GM23338 (cell line): ENCODE measurements around the gene TLR3. TPM values are rescaled to one million over a fixed set of nuclear protein-coding genes. Genes with fewer than 3 reads are reported as not detected.
"Not testable (repeated sequence)": the region's sequence is repeated elsewhere in the genome, so short reads cannot be mapped to it uniquely, and the experiment has no call there.

Experiments used
- ATAC-seq: fragments of 200-7000 bp; cut with Tn5 transposase; 3 replicates; pipeline ENCODE4 v1.9.1; 2020
- DNase-seq: peaks from one replicate; pipeline ENCODE4 v3.0.0-alpha.2; 2015; ENCODE audit warnings: low spot score
- H2AFZ ChIP-seq: fragments of 200-600 bp; sonication (generic); 2 replicates; pipeline ENCODE4 v1.8.0; 2016; ENCODE audit warnings: antibody characterized with exemption, mild to moderate bottlenecking, moderate library complexity
- H3F3A ChIP-seq: fragments of 200-600 bp; sonication (generic); replicated peaks from 2 replicates; pipeline ENCODE4 v1.8.0; 2017; ENCODE audit warnings: antibody characterized with exemption, mixed run types, low read depth
- H3K27ac ChIP-seq: fragments of 200-600 bp; sonication (generic); 2 replicates; pipeline ENCODE4 v1.6.1; 2016; ENCODE audit warnings: low read depth
- H3K27me3 ChIP-seq: fragments of 200-600 bp; sonication (generic); 2 replicates; pipeline ENCODE4 v1.8.0; 2016; ENCODE audit warnings: mild to moderate bottlenecking, mixed run types, moderate library complexity; ENCODE audit not compliant: insufficient read depth
- H3K36me3 ChIP-seq: fragments of 200-600 bp; sonication (generic); 2 replicates; pipeline ENCODE4 v1.8.0; 2016; ENCODE audit warnings: mild to moderate bottlenecking; ENCODE audit not compliant: insufficient read depth
- H3K4me1 ChIP-seq: fragments of 200-600 bp; sonication (generic); 2 replicates; pipeline ENCODE4 v1.8.0; 2016; ENCODE audit warnings: mild to moderate bottlenecking, moderate library complexity; ENCODE audit not compliant: insufficient read depth
- H3K4me2 ChIP-seq: fragments of 200-600 bp; sonication (generic); 2 replicates; pipeline ENCODE4 v1.7.1; 2017; ENCODE audit warnings: mixed run types
- H3K4me3 ChIP-seq: fragments of 200-600 bp; sonication (generic); 2 replicates; pipeline ENCODE4 v1.6.1; 2016; ENCODE audit warnings: mixed run types
- H3K79me2 ChIP-seq: fragments of 200-600 bp; sonication (generic); replicated peaks from 2 replicates; pipeline ENCODE4 v1.8.0; 2017; ENCODE audit warnings: mild to moderate bottlenecking; ENCODE audit not compliant: insufficient read depth
- H3K9me2 ChIP-seq: fragments of 200-600 bp; sonication (generic); 2 replicates; pipeline ENCODE4 v1.8.0; 2017; ENCODE audit not compliant: insufficient read depth
- H4K20me1 ChIP-seq: fragments of 200-600 bp; sonication (generic); replicated peaks from 2 replicates; pipeline ENCODE4 v1.8.0; 2017; ENCODE audit warnings: mild to moderate bottlenecking; ENCODE audit not compliant: insufficient read depth
- H3K27ac Mint-ChIP-seq: 2 replicates; pipeline ENCODE4 v1.8.0; 2020; ENCODE audit warnings: inconsistent platforms, mild to moderate bottlenecking, moderate library complexity, mixed read lengths
- H3K27me3 Mint-ChIP-seq: 3 replicates; pipeline ENCODE4 v1.8.0; 2022; ENCODE audit warnings: low read depth, mild to moderate bottlenecking, moderate library complexity, mixed read lengths, inconsistent platforms; ENCODE audit not compliant: insufficient read depth, poor library complexity
- H3K36me3 Mint-ChIP-seq: 3 replicates; pipeline ENCODE4 v1.8.0; 2021; ENCODE audit warnings: low read depth, mild to moderate bottlenecking, inconsistent platforms, moderate library complexity, mixed read lengths
- H3K4me1 Mint-ChIP-seq: 3 replicates; pipeline ENCODE4 v1.8.0; 2020; ENCODE audit warnings: mild to moderate bottlenecking, inconsistent platforms, mixed read lengths
- H3K4me3 Mint-ChIP-seq: 3 replicates; pipeline ENCODE4 v1.8.0; 2021; ENCODE audit warnings: moderate library complexity, mild to moderate bottlenecking, inconsistent platforms, mixed read lengths
- H3K9me3 Mint-ChIP-seq: 3 replicates; pipeline ENCODE4 v1.8.0; 2020; ENCODE audit warnings: moderate library complexity, mild to moderate bottlenecking, inconsistent platforms, mixed read lengths
- JUNB ChIP-seq: IDR thresholded peaks from one replicate; pipeline ENCODE4 v1.6.1; 2016; ENCODE audit warnings: antibody characterized with exemption; ENCODE audit not compliant: unreplicated experiment
- STAT1 ChIP-seq: IDR thresholded peaks from one replicate; pipeline ENCODE4 v1.6.1; 2016; ENCODE audit warnings: antibody characterized with exemption; ENCODE audit not compliant: unreplicated experiment
- ZNF331 ChIP-seq: fragments of 250-450 bp; sonication (Bioruptor Pico); IDR thresholded peaks from 2 replicates; pipeline ENCODE4 v1.5.0; 2020; ENCODE audit warnings: low read depth, mild to moderate bottlenecking, moderate library complexity
- polyA plus RNA-seq: library from polyadenylated mRNA; unstranded; fragments of >200 nt; fragmentation: Nextera tagmentation; extraction: Ambion mirVana; gene quantifications from 2 replicates; pipeline ENCODE4 v1.2.1, GENCODE V29; 2016
- total RNA-seq: library from RNA; depleted of rRNA; stranded (reverse); fragments of >200 nt; shearing (Covaris generic); gene quantifications from 2 replicates; pipeline ENCODE4 v1.2.3, GENCODE V29; 2014
- TF ChIP-seq, protein P1 (sequence below): fragments of 250-450 bp; sonication (Bioruptor Pico); IDR thresholded peaks from 2 replicates; pipeline ENCODE4 v1.5.0; 2020; ENCODE audit warnings: mild to moderate bottlenecking, moderate library complexity
- TF ChIP-seq, protein P2 (sequence below): IDR thresholded peaks from 2 replicates; pipeline ENCODE4 v1.6.1; 2016; ENCODE audit warnings: antibody characterized with exemption

The TLR3 gene
- total and polyA plus RNA-seq, 2 experiments from 2014 or later = 0.32 to 0.38 TPM

DNA sequence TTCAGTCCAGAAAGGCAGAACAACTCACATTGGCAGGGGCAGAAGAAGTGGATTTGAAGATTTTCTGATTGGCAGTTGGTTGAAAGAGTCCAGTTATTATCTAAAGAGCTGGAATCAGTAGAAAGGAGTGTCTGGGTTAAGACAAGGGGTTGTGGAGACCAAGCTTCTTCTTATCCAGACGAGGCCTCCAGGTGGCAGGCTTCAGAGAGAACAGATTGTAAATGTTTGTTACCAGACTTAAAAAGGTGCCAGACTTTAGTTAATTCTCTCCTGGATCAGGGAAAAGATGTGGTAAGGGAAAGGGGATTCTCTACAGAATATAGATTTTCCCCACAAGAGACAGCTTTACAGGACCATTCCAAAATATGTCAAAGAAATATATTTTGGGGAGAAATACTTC lies 36.7 kb upstream of the TLR3 start (continued):
- TF ChIP-seq, protein P1, sequence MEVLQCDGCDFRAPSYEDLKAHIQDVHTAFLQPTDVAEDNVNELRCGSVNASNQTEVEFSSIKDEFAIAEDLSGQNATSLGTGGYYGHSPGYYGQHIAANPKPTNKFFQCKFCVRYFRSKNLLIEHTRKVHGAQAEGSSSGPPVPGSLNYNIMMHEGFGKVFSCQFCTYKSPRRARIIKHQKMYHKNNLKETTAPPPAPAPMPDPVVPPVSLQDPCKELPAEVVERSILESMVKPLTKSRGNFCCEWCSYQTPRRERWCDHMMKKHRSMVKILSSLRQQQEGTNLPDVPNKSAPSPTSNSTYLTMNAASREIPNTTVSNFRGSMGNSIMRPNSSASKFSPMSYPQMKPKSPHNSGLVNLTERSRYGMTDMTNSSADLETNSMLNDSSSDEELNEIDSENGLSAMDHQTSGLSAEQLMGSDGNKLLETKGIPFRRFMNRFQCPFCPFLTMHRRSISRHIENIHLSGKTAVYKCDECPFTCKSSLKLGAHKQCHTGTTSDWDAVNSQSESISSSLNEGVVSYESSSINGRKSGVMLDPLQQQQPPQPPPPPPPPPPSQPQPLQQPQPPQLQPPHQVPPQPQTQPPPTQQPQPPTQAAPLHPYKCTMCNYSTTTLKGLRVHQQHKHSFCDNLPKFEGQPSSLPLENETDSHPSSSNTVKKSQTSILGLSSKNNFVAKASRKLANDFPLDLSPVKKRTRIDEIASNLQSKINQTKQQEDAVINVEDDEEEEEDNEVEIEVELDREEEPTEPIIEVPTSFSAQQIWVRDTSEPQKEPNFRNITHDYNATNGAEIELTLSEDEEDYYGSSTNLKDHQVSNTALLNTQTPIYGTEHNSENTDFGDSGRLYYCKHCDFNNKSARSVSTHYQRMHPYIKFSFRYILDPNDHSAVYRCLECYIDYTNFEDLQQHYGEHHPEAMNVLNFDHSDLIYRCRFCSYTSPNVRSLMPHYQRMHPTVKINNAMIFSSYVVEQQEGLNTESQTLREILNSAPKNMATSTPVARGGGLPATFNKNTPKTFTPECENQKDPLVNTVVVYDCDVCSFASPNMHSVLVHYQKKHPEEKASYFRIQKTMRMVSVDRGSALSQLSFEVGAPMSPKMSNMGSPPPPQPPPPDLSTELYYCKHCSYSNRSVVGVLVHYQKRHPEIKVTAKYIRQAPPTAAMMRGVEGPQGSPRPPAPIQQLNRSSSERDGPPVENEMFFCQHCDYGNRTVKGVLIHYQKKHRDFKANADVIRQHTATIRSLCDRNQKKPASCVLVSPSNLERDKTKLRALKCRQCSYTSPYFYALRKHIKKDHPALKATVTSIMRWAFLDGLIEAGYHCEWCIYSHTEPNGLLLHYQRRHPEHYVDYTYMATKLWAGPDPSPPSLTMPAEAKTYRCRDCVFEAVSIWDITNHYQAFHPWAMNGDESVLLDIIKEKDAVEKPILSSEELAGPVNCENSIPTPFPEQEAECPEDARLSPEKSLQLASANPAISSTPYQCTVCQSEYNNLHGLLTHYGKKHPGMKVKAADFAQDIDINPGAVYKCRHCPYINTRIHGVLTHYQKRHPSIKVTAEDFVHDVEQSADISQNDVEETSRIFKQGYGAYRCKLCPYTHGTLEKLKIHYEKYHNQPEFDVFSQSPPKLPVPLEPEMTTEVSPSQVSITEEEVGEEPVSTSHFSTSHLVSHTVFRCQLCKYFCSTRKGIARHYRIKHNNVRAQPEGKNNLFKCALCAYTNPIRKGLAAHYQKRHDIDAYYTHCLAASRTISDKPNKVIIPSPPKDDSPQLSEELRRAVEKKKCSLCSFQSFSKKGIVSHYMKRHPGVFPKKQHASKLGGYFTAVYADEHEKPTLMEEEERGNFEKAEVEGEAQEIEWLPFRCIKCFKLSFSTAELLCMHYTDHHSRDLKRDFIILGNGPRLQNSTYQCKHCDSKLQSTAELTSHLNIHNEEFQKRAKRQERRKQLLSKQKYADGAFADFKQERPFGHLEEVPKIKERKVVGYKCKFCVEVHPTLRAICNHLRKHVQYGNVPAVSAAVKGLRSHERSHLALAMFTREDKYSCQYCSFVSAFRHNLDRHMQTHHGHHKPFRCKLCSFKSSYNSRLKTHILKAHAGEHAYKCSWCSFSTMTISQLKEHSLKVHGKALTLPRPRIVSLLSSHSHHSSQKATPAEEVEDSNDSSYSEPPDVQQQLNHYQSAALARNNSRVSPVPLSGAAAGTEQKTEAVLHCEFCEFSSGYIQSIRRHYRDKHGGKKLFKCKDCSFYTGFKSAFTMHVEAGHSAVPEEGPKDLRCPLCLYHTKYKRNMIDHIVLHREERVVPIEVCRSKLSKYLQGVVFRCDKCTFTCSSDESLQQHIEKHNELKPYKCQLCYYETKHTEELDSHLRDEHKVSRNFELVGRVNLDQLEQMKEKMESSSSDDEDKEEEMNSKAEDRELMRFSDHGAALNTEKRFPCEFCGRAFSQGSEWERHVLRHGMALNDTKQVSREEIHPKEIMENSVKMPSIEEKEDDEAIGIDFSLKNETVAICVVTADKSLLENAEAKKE (CRISPR knock-in tag) = no peak
- TF ChIP-seq JUNB (no peak), ZNF331 (CRISPR knock-in tag) (no peak)
- TF ChIP-seq, protein P2, sequence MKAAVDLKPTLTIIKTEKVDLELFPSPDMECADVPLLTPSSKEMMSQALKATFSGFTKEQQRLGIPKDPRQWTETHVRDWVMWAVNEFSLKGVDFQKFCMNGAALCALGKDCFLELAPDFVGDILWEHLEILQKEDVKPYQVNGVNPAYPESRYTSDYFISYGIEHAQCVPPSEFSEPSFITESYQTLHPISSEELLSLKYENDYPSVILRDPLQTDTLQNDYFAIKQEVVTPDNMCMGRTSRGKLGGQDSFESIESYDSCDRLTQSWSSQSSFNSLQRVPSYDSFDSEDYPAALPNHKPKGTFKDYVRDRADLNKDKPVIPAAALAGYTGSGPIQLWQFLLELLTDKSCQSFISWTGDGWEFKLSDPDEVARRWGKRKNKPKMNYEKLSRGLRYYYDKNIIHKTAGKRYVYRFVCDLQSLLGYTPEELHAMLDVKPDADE = no peak

DNA sequence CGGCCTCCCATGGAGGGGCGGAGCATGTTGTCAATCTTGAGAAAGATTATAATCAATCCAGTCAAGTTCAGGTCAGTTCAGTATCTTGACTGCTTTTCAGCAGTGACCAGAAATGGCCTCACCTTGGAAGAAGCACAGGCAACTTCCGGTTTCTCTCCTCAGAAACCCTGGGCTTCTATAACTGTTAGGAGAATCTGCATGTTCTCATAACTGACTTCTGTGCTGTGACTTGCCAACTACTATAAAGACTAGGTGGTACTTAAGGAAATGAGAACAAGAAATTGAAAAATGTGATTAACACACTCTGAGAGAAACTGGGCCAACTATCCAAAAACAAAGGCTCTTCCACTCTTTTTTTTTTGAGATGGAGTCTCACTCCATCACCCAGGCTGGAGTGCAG lies 35.9 kb upstream of the TLR3 start:
- Histone ChIP-seq H2AFZ (no peak overlapping the region), H3K4me3 (no peak overlapping the region), H3K4me1 (peaks cover 34% of the 10 kb centered on the region), H3K27ac (no peak overlapping the region), H4K20me1 (no peaks in the 10 kb centered on the region), H3K4me2 (no peak overlapping the region), H3F3A (no peaks in the 10 kb centered on the region), H3K27me3 (no peaks in the 10 kb centered on the region), H3K79me2 (no peaks in the 10 kb centered on the region), H3K9me2 (no peaks in the 10 kb centered on the region; the same call in 1 of the 2 replicates), H3K36me3 (no peaks in the 10 kb centered on the region; the same call in 1 of the 2 replicates)
- Mint-ChIP-seq H3K36me3 (peaks cover 57% of the 10 kb centered on the region), H3K9me3 (peaks cover 61% of the 10 kb centered on the region), H3K4me1 (peaks cover 46% of the 10 kb centered on the region), H3K27ac (no peak overlapping the region), H3K4me3 (no peak overlapping the region), H3K27me3 (peaks cover 6% of the 10 kb centered on the region)
- ATAC-seq = no peak
- no peak for TF ChIP-seq STAT1
- DNase-seq = no peak

DNA sequence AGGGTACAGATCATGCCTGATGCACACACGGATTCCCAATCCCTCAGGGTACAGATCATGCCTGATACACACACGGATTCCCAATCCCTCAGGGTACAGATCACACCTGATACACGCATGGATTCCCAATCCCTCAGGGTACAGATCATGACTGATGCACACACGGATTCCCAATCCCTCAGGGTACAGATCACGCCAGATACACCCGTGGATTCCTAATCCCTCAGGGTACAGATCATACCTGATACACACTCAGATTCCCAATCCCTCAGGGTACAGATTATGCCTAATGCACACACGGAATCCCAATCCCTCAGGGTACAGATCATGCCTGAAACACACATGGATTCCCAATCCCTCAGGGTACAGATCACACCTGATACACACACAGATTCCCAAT lies 34.3 kb upstream of the TLR3 start:
- H3K4me3 Mint-ChIP-seq, H4K20me1 ChIP-seq, ATAC-seq, H3K79me2 ChIP-seq, H3K36me3 ChIP-seq, H3K4me3 ChIP-seq, H3K27ac Mint-ChIP-seq, H3K27me3 ChIP-seq, H3F3A ChIP-seq, DNase-seq, H3K4me2 ChIP-seq, H3K27me3 Mint-ChIP-seq, H3K9me2 ChIP-seq, H3K27ac ChIP-seq, H2AFZ ChIP-seq: not testable (repeated sequence)
- peaks cover 23% of the 10 kb centered on the region for H3K4me1 ChIP-seq
- Mint-ChIP-seq H3K9me3 (peaks cover 54% of the 10 kb centered on the region), H3K36me3 (peaks cover 51% of the 10 kb centered on the region), H3K4me1 (peaks cover 31% of the 10 kb centered on the region)
